CD8-positive, alpha-beta memory T cell (primary cell): Measurements from ENCODE around the gene POU1F1. TPM values are rescaled to one million over a fixed set of nuclear protein-coding genes. Genes with fewer than 3 reads are reported as not detected.

ENCODE experiments used
- CTCF ChIA-PET: fragments of 350-600 bp; sonication (Branson Sonifier 250); formaldehyde crosslinking; loops from one replicate; lab custom pipeline; 2021; ENCODE audit warnings: antibody characterized with exemption; lab: Charles Lee
- POLR2A ChIA-PET: fragments of 350-600 bp; sonication (Branson Sonifier 250); formaldehyde crosslinking; loops from one replicate; lab custom pipeline; 2021; ENCODE audit warnings: antibody characterized with exemption; lab: Charles Lee
- DNase-seq, 5 donors: peaks; one replicate each; pipeline versions ENCODE4 v3.0.0 to v3.0.0-alpha.2; 2020 to 2022; ENCODE audit warnings: mixed read lengths in 1 of 5
- H3K27ac ChIP-seq: one replicate; pipeline ENCODE4 v1.7.0; 2013; ENCODE audit warnings: low read depth, mild to moderate bottlenecking, low read length, moderate library complexity
- H3K27me3 ChIP-seq: 2 replicates; pipeline ENCODE4 v1.7.0; 2013; ENCODE audit warnings: low read length, mild to moderate bottlenecking; ENCODE audit not compliant: insufficient read depth, poor library complexity, severe bottlenecking
- H3K36me3 ChIP-seq: 2 replicates; pipeline ENCODE4 v1.7.0; 2013; ENCODE audit warnings: mild to moderate bottlenecking, low read length, moderate library complexity; ENCODE audit not compliant: insufficient read depth
- H3K4me1 ChIP-seq: 2 replicates; pipeline ENCODE4 v1.7.0; 2013; ENCODE audit warnings: mild to moderate bottlenecking, low read length, moderate library complexity; ENCODE audit not compliant: insufficient read depth
- H3K4me3 ChIP-seq: 2 replicates; pipeline ENCODE4 v1.7.0; 2013; ENCODE audit warnings: mild to moderate bottlenecking, low read length
- H3K9me3 ChIP-seq: 2 replicates; pipeline ENCODE4 v1.7.0; 2013; ENCODE audit warnings: mild to moderate bottlenecking, low read length
- H3K27ac Mint-ChIP-seq, 8 donors: one replicate each; pipeline ENCODE4 v1.8.0; 2020 to 2021; ENCODE audit warnings: mixed read lengths in 8 of 8, mild to moderate bottlenecking in 6 of 8, inconsistent platforms in 3 of 8, moderate library complexity in 3 of 8
- H3K27me3 Mint-ChIP-seq, 2 donors: one replicate each; pipeline ENCODE4 v1.8.0; 2020 to 2021; ENCODE audit warnings: mixed read lengths in 2 of 2, mild to moderate bottlenecking in 1 of 2, moderate library complexity in 1 of 2
- H3K36me3 Mint-ChIP-seq, 3 donors: one replicate each; pipeline ENCODE4 v1.8.0; 2020 to 2021; ENCODE audit warnings: mixed read lengths in 3 of 3, inconsistent platforms in 1 of 3, mild to moderate bottlenecking in 1 of 3
- H3K4me1 Mint-ChIP-seq, 3 donors: one replicate each; pipeline ENCODE4 v1.8.0; 2020 to 2021; ENCODE audit warnings: mixed read lengths in 3 of 3, inconsistent platforms in 1 of 3, mild to moderate bottlenecking in 1 of 3
- H3K4me3 Mint-ChIP-seq, 7 donors: one replicate each; pipeline ENCODE4 v1.8.0; 2020 to 2021; ENCODE audit warnings: mixed read lengths in 7 of 7, mild to moderate bottlenecking in 6 of 7, moderate library complexity in 4 of 7, inconsistent platforms in 2 of 7
- H3K9me3 Mint-ChIP-seq, 5 donors: one replicate each; pipeline ENCODE4 v1.8.0; 2020 to 2022; ENCODE audit warnings: mixed read lengths in 5 of 5, mild to moderate bottlenecking in 3 of 5, moderate library complexity in 2 of 5, inconsistent platforms in 1 of 5
- polyA plus RNA-seq: library from polyadenylated mRNA; unstranded; fragments of 300-500 nt; fragmentation: Illumina TruSeq; gene quantifications from one replicate; pipeline ENCODE4 v1.2.3, GENCODE V29; 2021
- total RNA-seq, 2 experiments: library from RNA; stranded (reverse); gene quantifications; one replicate each; pipeline ENCODE4 v1.2.3, GENCODE V29; 2021

Gene POU1F1
- total RNA-seq = not detected
- not detected for polyA plus RNA-seq

- Mint-ChIP-seq H3K9me3 (no peaks in the 10 kb centered on the region), H3K27me3 (peaks cover 6 to 8% of the 10 kb centered on the region in 2 donors), H3K4me3 (no peak within 1 kb of the TSS), H3K36me3 (no peaks in the 10 kb centered on the region), H3K4me1 (peaks cover under 1 to 2% (median 1%) of the 10 kb centered on the region in 3 donors), H3K27ac (no peak within 1 kb of the TSS)
- Histone ChIP-seq H3K4me3 (no peak within 1 kb of the TSS), H3K27ac (no peak within 1 kb of the TSS), H3K27me3 (no peaks in the 10 kb centered on the region), H3K36me3 (no peaks in the 10 kb centered on the region), H3K4me1 (no peaks in the 10 kb centered on the region), H3K9me3 (no peaks in the 10 kb centered on the region)
- no peak for DNase-seq
- CTCF ChIA-PET = no interaction called here
- POLR2A ChIA-PET = no interaction called here
These were observed at the start of gene POU1F1 for GRCh38 chr3:87276484-87276883. TSS of gene POU1F1 (minus strand) at chr3:87276584. CDS start at chr3:87276462, 122 bp downstream.

GRCh38 chr3:87324609-87325008 is 48.2 kb upstream of the POU1F1 start:
- Histone ChIP-seq H3K9me3 (no peaks in the 10 kb centered on the region), H3K4me1 (no peaks in the 10 kb centered on the region), H3K27me3 (no peaks in the 10 kb centered on the region), H3K36me3 (no peaks in the 10 kb centered on the region), H3K4me3 (no peak overlapping the region), H3K27ac (no peak overlapping the region)
- no peaks in the 10 kb centered on the region for H3K4me1 Mint-ChIP-seq
- no peak for DNase-seq
- H3K36me3 Mint-ChIP-seq = no peaks in the 10 kb centered on the region
- H3K9me3 Mint-ChIP-seq = peaks cover 0 to 3% (median 0%) of the 10 kb centered on the region in 5 donors
- no peak overlapping the region for H3K4me3 Mint-ChIP-seq
- H3K27ac Mint-ChIP-seq = no peak overlapping the region
- ChIA-PET CTCF (interaction anchor here (1.4 kb wide), 1 partner anchor 26 kb away, joined by 4 read pairs; no protein-coding TSS in a partner anchor), POLR2A (no interaction called here)
- peaks cover 9 to 33% of the 10 kb centered on the region in 2 donors for H3K27me3 Mint-ChIP-seq

- no peaks in the 10 kb centered on the region for H3K9me3 Mint-ChIP-seq
- no peaks in the 10 kb centered on the region for H3K36me3 Mint-ChIP-seq
- H3K27me3 Mint-ChIP-seq = peaks cover 17 to 51% of the 10 kb centered on the region in 2 donors
- no peaks in the 10 kb centered on the region for H3K27me3 ChIP-seq
- no peak for DNase-seq
- H3K36me3 ChIP-seq = no peaks in the 10 kb centered on the region
- no peaks in the 10 kb centered on the region for H3K4me1 Mint-ChIP-seq
- CTCF ChIA-PET = interaction anchor here (1.1 kb wide), 1 partner anchor 12 kb away, joined by 3 read pairs; no protein-coding TSS in a partner anchor
- H3K27ac Mint-ChIP-seq = no peak overlapping the region
- POLR2A ChIA-PET = no interaction called here
- H3K4me3 ChIP-seq = no peak overlapping the region
- H3K4me3 Mint-ChIP-seq = no peak overlapping the region
- no peaks in the 10 kb centered on the region for H3K9me3 ChIP-seq
- H3K4me1 ChIP-seq = no peaks in the 10 kb centered on the region
- H3K27ac ChIP-seq = no peak overlapping the region
These were observed 44.6 kb upstream of the POU1F1 start for GRCh38 chr3:87320756-87321626.

DNA sequence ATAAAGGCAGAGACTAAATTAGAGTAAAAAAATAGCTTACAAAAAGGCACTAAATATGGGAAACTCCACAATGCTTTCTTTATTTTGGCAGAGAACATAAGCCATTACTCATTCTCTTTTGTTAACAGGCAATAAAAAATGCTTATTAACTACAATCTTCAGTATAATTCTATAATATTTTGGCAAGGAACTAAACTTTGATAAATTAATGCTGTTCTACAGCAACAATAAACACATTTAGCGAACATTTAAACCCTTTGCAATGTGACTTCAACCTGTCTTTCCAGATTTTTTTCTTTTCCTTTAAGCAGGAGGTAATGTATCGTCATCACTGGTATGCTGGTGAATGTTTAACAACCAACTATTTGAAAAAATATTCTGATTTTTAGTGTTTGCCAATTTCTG is 42.2 kb upstream of the POU1F1 start:
- Mint-ChIP-seq H3K9me3 (no peaks in the 10 kb centered on the region), H3K4me1 (no peaks in the 10 kb centered on the region), H3K4me3 (no peak overlapping the region), H3K27ac (no peak overlapping the region), H3K27me3 (peaks cover 14 to 48% of the 10 kb centered on the region in 2 donors), H3K36me3 (no peaks in the 10 kb centered on the region)
- DNase-seq = no peak
- POLR2A ChIA-PET = no interaction called here
- no peaks in the 10 kb centered on the region for H3K9me3 ChIP-seq
- H3K27me3 ChIP-seq = no peaks in the 10 kb centered on the region
- H3K36me3 ChIP-seq = no peaks in the 10 kb centered on the region
- CTCF ChIA-PET = no interaction called here
- H3K4me1 ChIP-seq = no peaks in the 10 kb centered on the region
- no peak overlapping the region for H3K4me3 ChIP-seq
- no peak overlapping the region for H3K27ac ChIP-seq

- ChIA-PET CTCF (no interaction called here), POLR2A (no interaction called here)
- Mint-ChIP-seq H3K36me3 (no peaks in the 10 kb centered on the region), H3K27me3 (peaks cover 14 to 46% of the 10 kb centered on the region in 2 donors), H3K4me1 (no peaks in the 10 kb centered on the region), H3K27ac (no peak overlapping the region), H3K9me3 (no peaks in the 10 kb centered on the region), H3K4me3 (no peak overlapping the region)
- Histone ChIP-seq H3K4me3 (no peak overlapping the region), H3K27me3 (no peaks in the 10 kb centered on the region), H3K4me1 (no peaks in the 10 kb centered on the region), H3K9me3 (no peaks in the 10 kb centered on the region), H3K27ac (no peak overlapping the region), H3K36me3 (no peaks in the 10 kb centered on the region)
- DNase-seq = no peak
These were observed 41.4 kb upstream of the POU1F1 start for GRCh38 chr3:87317779-87318178.

DNA sequence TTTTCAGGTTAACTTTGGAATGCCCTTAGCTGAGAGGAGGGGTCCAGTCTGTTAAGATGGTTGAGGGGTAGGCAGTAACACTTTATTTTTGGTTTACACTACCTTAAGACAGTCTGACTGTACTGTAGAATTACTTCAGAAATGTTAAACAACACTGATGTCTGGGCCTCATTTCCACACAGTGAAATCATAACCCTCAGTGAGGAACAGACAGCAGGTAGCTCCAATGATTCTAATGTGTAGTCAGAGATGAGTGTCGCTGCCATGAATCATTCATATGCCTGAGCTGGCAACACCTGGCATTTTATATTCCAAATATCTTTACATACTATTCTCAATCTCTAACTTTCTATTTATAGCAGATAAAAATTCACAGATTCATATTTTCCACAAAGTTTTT is 37.3 kb upstream of the POU1F1 start:
- H3K27ac Mint-ChIP-seq = no peak overlapping the region
- Histone ChIP-seq H3K4me1 (no peaks in the 10 kb centered on the region), H3K27me3 (no peaks in the 10 kb centered on the region), H3K9me3 (no peaks in the 10 kb centered on the region), H3K36me3 (no peaks in the 10 kb centered on the region), H3K4me3 (no peak overlapping the region), H3K27ac (no peak overlapping the region)
- no peaks in the 10 kb centered on the region for H3K36me3 Mint-ChIP-seq
- ChIA-PET POLR2A (no interaction called here), CTCF (no interaction called here)
- no peaks in the 10 kb centered on the region for H3K4me1 Mint-ChIP-seq
- peaks cover 2 to 13% of the 10 kb centered on the region in 2 donors for H3K27me3 Mint-ChIP-seq
- H3K9me3 Mint-ChIP-seq = no peaks in the 10 kb centered on the region
- H3K4me3 Mint-ChIP-seq = no peak overlapping the region
- no peak for DNase-seq

- H3K27me3 Mint-ChIP-seq = peaks cover 0 to 4% of the 10 kb centered on the region in 2 donors
- DNase-seq = no peak
- H3K4me1 Mint-ChIP-seq = no peaks in the 10 kb centered on the region
- Histone ChIP-seq H3K36me3 (no peaks in the 10 kb centered on the region), H3K4me3 (no peak overlapping the region), H3K9me3 (no peaks in the 10 kb centered on the region), H3K27ac (no peak overlapping the region), H3K4me1 (no peaks in the 10 kb centered on the region), H3K27me3 (no peaks in the 10 kb centered on the region)
- ChIA-PET POLR2A (no interaction called here), CTCF (no interaction called here)
- no peak overlapping the region for H3K4me3 Mint-ChIP-seq
- no peaks in the 10 kb centered on the region for H3K9me3 Mint-ChIP-seq
- no peaks in the 10 kb centered on the region for H3K36me3 Mint-ChIP-seq
- no peak overlapping the region for H3K27ac Mint-ChIP-seq
These were observed 34.9 kb upstream of the POU1F1 start for GRCh38 chr3:87311309-87311708.

DNA sequence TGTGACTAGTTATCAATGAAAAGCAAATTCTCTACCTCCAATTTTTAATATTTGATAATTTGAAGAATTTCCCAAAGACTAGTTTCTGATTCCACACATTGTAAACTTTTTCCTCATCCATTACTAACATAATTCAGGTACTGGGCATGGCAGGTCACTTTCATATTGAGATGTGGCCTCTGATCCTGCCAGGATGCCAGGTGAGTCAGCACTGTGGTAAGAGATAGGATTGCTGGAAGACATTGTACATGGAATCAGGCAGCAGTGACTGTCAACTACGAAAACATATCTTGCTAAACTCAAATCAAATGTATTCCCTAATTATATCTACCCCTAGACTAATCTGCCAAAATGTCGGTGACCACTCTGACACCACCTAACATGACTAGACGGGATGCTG is 33.2 kb upstream of the POU1F1 start:
- no peak for DNase-seq
- H3K4me1 ChIP-seq = no peaks in the 10 kb centered on the region
- CTCF ChIA-PET = interaction anchor here (1.3 kb wide), 1 partner anchor 11 kb away, joined by 3 read pairs; no protein-coding TSS in a partner anchor
- no peaks in the 10 kb centered on the region for H3K27me3 ChIP-seq
- H3K9me3 ChIP-seq = no peaks in the 10 kb centered on the region
- Mint-ChIP-seq H3K9me3 (no peaks in the 10 kb centered on the region), H3K4me1 (no peaks in the 10 kb centered on the region), H3K4me3 (no peak overlapping the region), H3K27me3 (peaks cover 0 to 9% of the 10 kb centered on the region in 2 donors), H3K27ac (no peak overlapping the region), H3K36me3 (no peaks in the 10 kb centered on the region)
- no peak overlapping the region for H3K27ac ChIP-seq
- H3K4me3 ChIP-seq = no peak overlapping the region
- H3K36me3 ChIP-seq = no peaks in the 10 kb centered on the region
- POLR2A ChIA-PET = no interaction called here
